ENCODE data around the gene KRTAP4-8.
"Not testable (repeated sequence)": the region's sequence is repeated elsewhere in the genome, so short reads cannot be mapped to it uniquely, and the experiment has no call there.

The KRTAP4-8 gene

DNA sequence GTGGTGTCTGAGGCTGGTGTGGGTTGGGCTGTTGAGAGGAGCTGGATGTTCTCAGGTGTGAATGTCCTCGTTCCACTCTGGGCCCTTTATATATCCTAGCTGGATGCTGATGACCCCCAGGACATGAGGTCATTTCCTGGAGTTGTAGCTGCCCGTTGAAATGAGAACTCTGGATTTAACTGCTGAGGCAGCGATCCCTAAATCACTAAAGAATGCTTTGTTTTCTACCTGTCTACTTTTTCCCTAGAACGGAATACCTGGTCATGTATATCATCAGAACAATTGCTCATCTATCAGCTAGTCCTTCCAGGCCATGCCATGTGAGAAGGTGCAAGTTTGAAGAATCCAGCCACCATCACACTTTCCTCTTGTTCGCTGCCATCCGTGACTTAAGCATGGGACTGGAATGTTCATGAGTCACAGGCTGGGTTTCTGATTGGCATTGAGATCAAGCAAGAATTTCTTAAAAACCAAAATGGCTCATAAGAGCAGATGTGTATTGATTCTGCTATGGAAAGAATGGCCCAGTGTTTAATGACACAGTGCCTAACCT lies 37.8 kb downstream of the KRTAP4-8 start, which contains the start of gene KRTAP2-3:
KRTAP2-3 (minus strand) TSS at position 63 of the 553 bp plus-strand sequence. CDS start 64 bp downstream, outside the sequence.
- H3K4me2 ChIP-seq (ENCODE audit: low read length), result no peak within 1 kb of the TSS
- H3K36me3 ChIP-seq (ENCODE audit: control insufficient read depth, low read length), result no peaks in the 10 kb centered on the region
- no peaks in the 10 kb centered on the region for H3K9me2 ChIP-seq (replicated peaks; ENCODE audit: control insufficient read depth, low read length)
- H4K20me1 ChIP-seq (ENCODE audit: control insufficient read depth, insufficient read depth, low read depth, low read length), result no peaks in the 10 kb centered on the region
- H3K27ac ChIP-seq (ENCODE audit: low read depth, low read length), result no peak within 1 kb of the TSS
- H3K4me1 ChIP-seq (ENCODE audit: control insufficient read depth, low read length), result no peaks in the 10 kb centered on the region
- no peak within 1 kb of the TSS for H3K4me3 ChIP-seq (ENCODE audit: low read length)
- TF ChIP-seq, protein P1, sequence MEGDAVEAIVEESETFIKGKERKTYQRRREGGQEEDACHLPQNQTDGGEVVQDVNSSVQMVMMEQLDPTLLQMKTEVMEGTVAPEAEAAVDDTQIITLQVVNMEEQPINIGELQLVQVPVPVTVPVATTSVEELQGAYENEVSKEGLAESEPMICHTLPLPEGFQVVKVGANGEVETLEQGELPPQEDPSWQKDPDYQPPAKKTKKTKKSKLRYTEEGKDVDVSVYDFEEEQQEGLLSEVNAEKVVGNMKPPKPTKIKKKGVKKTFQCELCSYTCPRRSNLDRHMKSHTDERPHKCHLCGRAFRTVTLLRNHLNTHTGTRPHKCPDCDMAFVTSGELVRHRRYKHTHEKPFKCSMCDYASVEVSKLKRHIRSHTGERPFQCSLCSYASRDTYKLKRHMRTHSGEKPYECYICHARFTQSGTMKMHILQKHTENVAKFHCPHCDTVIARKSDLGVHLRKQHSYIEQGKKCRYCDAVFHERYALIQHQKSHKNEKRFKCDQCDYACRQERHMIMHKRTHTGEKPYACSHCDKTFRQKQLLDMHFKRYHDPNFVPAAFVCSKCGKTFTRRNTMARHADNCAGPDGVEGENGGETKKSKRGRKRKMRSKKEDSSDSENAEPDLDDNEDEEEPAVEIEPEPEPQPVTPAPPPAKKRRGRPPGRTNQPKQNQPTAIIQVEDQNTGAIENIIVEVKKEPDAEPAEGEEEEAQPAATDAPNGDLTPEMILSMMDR (IDR thresholded peaks at IDR 0.05; ENCODE audit: low read depth, low read length, poor library complexity, severe bottlenecking), result no peak
- TF ChIP-seq EZH2phosphoT487 (IDR thresholded peaks at IDR 0.05; ENCODE audit: borderline replicate concordance, low read length), result no peak
- H3F3A ChIP-seq (ENCODE audit: control insufficient read depth, insufficient read depth), result no peaks in the 10 kb centered on the region
- H3K9me3 ChIP-seq (ENCODE audit: control insufficient read depth, insufficient read depth, low read length), result no peaks in the 10 kb centered on the region
- no peaks in the 10 kb centered on the region for H3K79me2 ChIP-seq (ENCODE audit: control insufficient read depth, low read length)
- 0 out of 2 replicates have a peak, but pooled peaks cover 2% of the 10 kb centered on the region for H3K27me3 ChIP-seq (ENCODE audit: control insufficient read depth, low read length)

DNA sequence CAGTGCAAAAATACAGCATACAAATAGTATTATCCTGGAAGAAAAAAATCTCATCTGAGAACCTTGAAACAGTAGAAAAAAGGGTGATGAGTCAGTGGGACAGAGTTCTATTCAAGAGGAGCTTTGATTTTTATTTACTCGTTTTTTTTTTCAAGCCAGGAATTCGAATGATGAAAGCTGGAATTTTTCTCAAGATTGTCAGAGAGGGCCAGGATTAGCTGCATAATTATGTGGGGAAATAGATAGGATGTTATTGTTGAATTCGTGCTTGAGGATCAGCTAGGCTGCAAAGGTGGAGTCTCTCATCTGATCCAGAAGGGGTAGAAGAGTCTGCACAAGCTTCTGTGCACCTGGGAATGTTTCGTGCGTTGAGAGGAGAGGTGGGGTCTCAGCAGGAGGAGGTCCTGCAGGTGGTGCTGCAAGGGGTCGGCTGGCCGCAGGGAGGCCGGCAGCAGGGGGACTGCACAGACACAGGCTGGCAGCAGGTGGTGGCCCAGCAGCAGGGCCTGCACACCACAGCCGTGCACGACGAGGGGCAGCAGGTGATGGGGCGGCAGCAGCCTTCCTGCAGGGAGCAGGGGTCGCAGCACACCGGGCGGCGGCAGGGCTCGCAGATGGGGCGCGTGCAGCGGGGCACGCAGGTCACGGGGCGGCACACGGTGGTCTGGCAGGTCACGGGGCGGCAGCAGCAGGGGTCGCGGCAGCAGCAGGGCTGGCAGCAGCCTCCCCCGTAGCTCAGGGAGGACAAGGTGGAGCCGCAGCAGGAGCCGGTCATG lies 38.5 kb downstream of the KRTAP4-8 start:
- not testable (repeated sequence) for H4K20me1 ChIP-seq (ENCODE audit: control insufficient read depth, insufficient read depth, low read depth, low read length); H3F3A ChIP-seq (ENCODE audit: control insufficient read depth, insufficient read depth); H3K4me2 ChIP-seq (ENCODE audit: low read length); H3K9me2 ChIP-seq (replicated peaks; ENCODE audit: control insufficient read depth, low read length); H3K79me2 ChIP-seq (ENCODE audit: control insufficient read depth, low read length); H3K9me3 ChIP-seq (ENCODE audit: control insufficient read depth, insufficient read depth, low read length); H3K4me3 ChIP-seq (ENCODE audit: low read length); H3K4me1 ChIP-seq (ENCODE audit: control insufficient read depth, low read length); H3K36me3 ChIP-seq (ENCODE audit: control insufficient read depth, low read length); H3K27me3 ChIP-seq (ENCODE audit: control insufficient read depth, low read length); H3K27ac ChIP-seq (ENCODE audit: low read depth, low read length)

DNA sequence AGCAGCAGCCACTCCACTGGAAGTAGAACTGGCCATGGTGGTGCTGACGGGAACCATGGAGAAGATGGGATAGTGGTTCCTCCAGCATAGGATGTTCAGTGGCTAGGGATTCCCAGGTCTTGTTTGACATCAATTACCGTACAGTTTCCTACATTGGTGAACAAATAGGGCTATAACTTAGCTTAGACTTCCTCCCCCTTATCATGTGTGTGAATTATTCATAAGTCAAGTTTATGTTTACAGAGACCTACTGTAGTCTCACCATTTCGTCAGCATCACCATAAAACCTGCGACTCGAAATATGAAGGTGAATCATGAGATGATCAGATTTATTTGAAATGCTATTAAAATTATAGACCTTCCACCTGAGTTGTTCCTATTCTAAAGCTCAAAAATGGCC lies 39.2 kb downstream of the KRTAP4-8 start:
- Histone ChIP-seq H3K9me2 (replicated peaks; ENCODE audit: control insufficient read depth, low read length) (no peaks in the 10 kb centered on the region), H3K79me2 (ENCODE audit: control insufficient read depth, low read length) (no peaks in the 10 kb centered on the region), H4K20me1 (ENCODE audit: control insufficient read depth, insufficient read depth, low read depth, low read length) (no peaks in the 10 kb centered on the region), H3K4me2 (ENCODE audit: low read length) (no peak overlapping the region), H3K36me3 (ENCODE audit: control insufficient read depth, low read length) (no peaks in the 10 kb centered on the region), H3K9me3 (ENCODE audit: control insufficient read depth, insufficient read depth, low read length) (no peaks in the 10 kb centered on the region), H3K27me3 (ENCODE audit: control insufficient read depth, low read length) (0 out of 2 replicates have a peak, but pooled peaks cover 2% of the 10 kb centered on the region), H3K4me3 (ENCODE audit: low read length) (no peak overlapping the region), H3F3A (ENCODE audit: control insufficient read depth, insufficient read depth) (no peaks in the 10 kb centered on the region), H3K4me1 (ENCODE audit: control insufficient read depth, low read length) (no peaks in the 10 kb centered on the region), H3K27ac (ENCODE audit: low read depth, low read length) (no peak overlapping the region)
- TF ChIP-seq, protein P1 (IDR thresholded peaks at IDR 0.05; ENCODE audit: low read depth, low read length, poor library complexity, severe bottlenecking), result no peak
- no peak for TF ChIP-seq EZH2phosphoT487 (IDR thresholded peaks at IDR 0.05; ENCODE audit: borderline replicate concordance, low read length)

DNA sequence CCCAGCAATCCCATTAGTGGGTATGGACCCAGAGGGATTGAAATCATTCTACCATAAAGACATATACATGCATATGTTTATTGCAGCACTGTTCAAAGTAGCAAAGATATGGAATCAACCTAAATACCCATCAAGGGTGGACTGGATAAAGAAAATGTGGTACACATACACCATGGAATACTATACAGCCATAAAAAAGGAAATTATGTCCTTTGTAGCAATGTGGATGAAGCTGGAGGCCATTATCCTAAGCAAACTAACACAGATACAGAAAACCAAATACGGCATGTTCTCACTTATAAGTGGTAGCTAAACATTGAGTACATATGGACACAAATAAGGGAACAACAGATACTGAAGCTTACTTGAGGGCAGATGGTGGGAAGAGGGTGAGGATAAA lies 40.4 kb downstream of the KRTAP4-8 start:
- H3K36me3 ChIP-seq (ENCODE audit: control insufficient read depth, low read length), result no peaks in the 10 kb centered on the region
- no peaks in the 10 kb centered on the region for H3K9me3 ChIP-seq (ENCODE audit: control insufficient read depth, insufficient read depth, low read length)
- H3K4me3 ChIP-seq (ENCODE audit: low read length), result no peak overlapping the region
- H3K27ac ChIP-seq (ENCODE audit: low read depth, low read length), result no peak overlapping the region
- H3K4me2 ChIP-seq (ENCODE audit: low read length), result no peak overlapping the region
- 0 out of 2 replicates have a peak, but pooled peaks cover 2% of the 10 kb centered on the region for H3K27me3 ChIP-seq (ENCODE audit: control insufficient read depth, low read length)
- no peaks in the 10 kb centered on the region for H3K9me2 ChIP-seq (replicated peaks; ENCODE audit: control insufficient read depth, low read length)
- H3K79me2 ChIP-seq (ENCODE audit: control insufficient read depth, low read length), result no peaks in the 10 kb centered on the region
- TF ChIP-seq EZH2phosphoT487 (IDR thresholded peaks at IDR 0.05; ENCODE audit: borderline replicate concordance, low read length), result no peak
- TF ChIP-seq, protein P1 (IDR thresholded peaks at IDR 0.05; ENCODE audit: low read depth, low read length, poor library complexity, severe bottlenecking), result no peak
- no peaks in the 10 kb centered on the region for H3K4me1 ChIP-seq (ENCODE audit: control insufficient read depth, low read length)
- no peaks in the 10 kb centered on the region for H4K20me1 ChIP-seq (ENCODE audit: control insufficient read depth, insufficient read depth, low read depth, low read length)
- no peaks in the 10 kb centered on the region for H3F3A ChIP-seq (ENCODE audit: control insufficient read depth, insufficient read depth)

DNA sequence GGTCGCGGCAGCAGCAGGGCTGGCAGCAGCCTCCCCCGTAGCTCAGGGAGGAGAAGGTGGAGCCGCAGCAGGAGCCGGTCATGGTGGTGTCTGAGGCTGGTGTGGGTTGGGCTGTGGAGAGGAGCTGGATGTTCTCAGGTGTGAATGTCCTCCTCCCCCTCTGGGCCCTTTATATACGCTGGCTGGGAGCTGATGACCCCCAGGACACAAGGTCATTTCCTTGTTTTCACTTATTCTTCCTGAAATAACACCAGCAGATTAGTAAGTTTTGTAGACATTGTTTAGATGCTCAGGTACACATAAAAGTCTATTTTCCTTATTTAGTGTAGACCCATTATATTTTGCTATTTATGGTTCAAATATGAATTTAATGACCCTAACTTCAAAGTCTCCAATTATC lies 42.8 kb downstream of the KRTAP4-8 start, which contains the start of gene KRTAP2-2:
KRTAP2-2 (minus strand) TSS at position 101 of the 400 bp plus-strand sequence; CDS start at position 82, 19 bp downstream.
- H3K4me2 ChIP-seq (ENCODE audit: low read length); H3K79me2 ChIP-seq (ENCODE audit: control insufficient read depth, low read length); H3K4me3 ChIP-seq (ENCODE audit: low read length); H3K36me3 ChIP-seq (ENCODE audit: control insufficient read depth, low read length); H3K27me3 ChIP-seq (ENCODE audit: control insufficient read depth, low read length); H3K9me2 ChIP-seq (replicated peaks; ENCODE audit: control insufficient read depth, low read length); H3F3A ChIP-seq (ENCODE audit: control insufficient read depth, insufficient read depth); H3K9me3 ChIP-seq (ENCODE audit: control insufficient read depth, insufficient read depth, low read length); H4K20me1 ChIP-seq (ENCODE audit: control insufficient read depth, insufficient read depth, low read depth, low read length); H3K4me1 ChIP-seq (ENCODE audit: control insufficient read depth, low read length); H3K27ac ChIP-seq (ENCODE audit: low read depth, low read length): not testable (repeated sequence)
